ENCODE data around the gene NEAT1.

NEAT1 gene

DNA sequence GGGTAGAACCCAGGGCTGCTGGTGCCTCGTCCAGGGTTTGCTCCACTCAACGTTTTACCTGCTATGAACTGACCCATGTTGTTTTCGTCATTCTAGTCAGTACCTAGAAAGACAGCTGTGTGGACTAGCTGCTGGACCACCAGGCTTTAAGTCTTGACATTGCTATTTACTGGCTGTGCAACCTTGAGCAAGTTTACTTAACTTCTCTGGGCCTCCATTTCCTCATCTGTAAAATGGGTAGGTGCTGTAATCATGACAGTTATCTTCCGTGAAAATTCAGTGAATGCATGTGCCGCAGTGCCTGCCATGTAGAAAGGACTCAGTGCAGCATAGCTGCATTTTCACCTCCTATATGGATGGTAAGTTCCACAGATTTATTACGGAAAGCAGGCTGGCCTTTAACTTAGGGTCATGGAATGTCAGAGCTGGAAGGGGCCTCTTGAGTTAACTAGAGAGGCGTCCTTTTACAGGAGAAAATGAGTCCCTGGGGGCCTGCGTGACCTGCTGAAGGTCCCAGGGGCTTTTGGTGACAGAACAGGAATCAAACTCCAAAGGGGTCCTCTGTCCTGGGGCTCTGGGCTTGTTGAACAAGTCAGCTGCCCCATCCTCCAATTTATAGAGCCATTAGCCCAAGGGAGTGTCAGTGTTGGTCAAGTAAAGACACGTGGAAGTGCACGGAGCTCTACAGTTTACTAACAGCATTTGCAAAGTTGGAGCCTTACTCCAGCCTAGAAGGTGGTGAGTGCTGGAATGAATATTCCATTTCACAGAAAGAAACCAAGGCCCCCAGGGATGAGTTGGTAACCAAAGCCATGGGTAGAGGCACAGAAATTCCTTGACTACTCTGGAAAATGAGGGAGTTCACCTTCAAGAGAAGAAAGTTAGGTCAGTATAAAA is 64.2 kb downstream of the NEAT1 start:
- DNase-seq (ENCODE audit: low spot score), result no peak

DNA sequence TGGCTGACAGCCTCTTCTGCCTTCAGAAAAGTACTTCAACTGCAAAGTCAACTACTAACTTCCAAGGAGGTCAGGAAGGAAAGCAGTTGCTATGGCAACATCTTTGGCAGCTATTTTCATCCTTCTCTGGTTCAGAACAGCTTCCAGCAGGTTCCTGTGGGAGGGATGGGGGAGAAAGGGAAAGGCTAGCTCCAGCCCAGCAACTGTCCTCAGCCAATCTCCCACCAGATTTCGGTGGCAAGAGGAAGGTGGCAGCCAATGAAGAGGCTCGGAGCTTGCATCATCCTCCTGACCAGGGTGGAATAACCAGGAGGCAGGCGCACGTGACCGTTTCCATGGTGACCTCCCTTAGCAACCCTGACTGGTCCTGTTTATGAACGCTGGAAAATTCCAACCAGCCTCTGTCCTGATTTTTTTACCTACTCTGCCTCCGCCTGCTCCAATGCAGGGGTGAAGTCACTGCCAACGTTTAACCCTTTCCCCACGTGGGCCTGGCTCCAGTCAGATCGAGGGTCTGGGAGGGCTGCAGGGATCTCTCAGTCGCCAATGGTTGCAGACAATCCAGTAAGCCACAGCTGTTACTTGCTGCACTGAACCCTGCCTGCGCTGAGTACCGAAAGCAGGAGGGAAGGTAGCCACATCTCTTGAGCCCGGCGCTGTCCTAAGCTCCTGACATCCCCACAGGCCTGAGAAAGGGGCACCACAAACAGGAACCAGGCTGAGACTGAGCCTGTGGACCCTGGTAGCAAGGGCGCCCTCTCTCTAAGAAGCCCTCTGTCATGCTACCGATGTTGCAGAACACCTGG is 65.1 kb downstream of the NEAT1 start:
- DNase-seq (ENCODE audit: low spot score), result no peak

DNA sequence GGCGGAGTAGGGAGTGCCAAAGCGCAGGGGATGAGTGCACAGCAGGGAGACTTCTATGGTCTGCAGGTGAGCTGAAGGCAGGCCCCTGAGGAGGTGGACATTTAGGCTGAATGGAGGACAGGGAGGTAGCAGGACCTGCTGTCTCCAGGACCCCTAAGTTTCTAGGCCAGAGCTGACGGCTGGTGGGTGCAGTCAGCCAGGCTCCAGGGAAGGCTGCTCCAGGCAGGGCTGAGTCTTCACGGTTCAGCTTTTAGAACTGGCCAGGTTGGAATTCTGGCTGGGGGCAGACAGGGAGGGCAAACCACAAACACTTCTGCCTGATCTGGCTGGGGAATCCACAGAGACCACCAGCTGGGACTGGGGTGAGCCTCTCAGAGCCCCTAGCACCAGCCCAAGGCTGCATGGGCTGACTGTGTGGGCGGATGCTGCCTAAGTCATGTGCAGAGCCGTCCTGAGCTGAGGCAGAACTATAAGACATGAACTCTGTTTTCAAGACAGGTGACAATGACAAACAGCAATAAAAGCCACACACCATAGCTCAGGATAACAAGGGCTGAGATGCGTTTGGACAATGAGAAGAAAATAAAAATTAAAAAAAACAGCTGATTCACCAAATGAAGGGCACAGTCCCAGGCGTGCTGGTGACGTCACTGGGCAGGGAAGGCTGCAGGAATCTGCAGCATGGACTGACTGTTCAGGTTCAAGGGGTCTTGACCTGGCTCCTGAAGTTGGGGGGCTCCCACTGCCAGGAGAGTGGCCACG is 65.9 kb downstream of the NEAT1 start:
- no peak for DNase-seq (ENCODE audit: low spot score)

DNA sequence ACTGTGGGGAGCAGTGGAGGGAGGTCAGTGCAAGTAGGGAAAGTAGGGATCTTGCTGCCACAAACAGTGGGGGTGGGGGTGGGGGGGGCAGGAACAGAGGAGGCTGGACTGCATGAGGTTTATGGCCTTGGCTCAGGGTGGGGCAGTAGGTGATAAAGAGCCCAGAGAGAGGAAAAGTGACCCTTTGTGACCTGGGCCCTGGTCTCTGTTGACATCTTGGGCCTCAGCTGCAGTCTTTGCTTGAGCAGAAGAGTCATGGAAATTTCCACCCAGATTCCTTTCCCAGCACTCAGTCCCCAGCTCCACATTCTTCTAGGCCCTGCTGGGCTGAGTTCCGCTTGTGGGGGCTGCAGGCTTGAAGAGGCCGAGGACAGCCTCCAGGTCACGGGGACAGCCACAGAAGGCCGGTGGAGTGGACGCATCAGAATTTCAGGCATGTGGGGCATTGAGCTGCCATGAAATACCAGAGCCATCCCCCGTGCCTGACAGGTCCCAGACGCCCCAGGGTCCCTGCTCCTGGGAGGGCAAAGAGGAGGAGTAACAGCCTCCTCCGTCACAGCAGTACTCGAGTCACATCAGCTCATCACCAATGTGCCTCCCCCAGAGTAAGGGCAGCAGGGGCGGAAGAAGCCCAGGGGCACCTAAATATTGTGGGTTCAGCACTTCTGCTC is 66.6 kb downstream of the NEAT1 start:
- no peak for DNase-seq (ENCODE audit: low spot score)

DNA sequence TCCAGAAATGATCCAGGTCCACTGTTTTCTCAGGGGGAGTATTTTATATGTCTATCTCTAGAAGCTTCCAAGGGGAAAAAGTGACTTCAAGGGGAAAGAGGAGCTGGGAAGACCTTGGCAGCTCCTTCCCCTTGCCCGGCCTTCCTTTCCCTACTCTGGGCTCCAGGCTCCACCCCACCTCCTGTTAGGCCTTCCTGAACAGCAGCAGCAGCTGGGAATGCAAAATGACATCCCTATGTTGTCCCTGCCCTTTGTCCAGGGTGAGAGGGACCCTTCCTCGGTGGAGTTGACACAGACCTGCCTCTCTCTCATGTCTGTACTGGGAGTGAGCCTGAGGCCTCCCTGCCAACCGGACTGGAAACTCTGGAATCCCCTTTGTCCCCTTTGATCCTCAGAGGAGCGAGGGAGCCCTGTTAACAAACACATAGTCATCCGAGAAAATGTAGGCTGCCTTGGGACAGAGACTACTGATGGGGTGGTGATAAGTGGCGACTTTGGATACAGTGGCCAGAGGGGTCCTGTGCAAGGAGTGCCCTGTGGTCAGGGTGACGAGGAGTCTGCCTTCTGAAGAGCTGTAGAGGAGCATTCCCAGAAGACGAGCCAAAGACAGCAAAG is 67.2 kb downstream of the NEAT1 start:
- DNase-seq (ENCODE audit: low spot score), result no peak

DNA sequence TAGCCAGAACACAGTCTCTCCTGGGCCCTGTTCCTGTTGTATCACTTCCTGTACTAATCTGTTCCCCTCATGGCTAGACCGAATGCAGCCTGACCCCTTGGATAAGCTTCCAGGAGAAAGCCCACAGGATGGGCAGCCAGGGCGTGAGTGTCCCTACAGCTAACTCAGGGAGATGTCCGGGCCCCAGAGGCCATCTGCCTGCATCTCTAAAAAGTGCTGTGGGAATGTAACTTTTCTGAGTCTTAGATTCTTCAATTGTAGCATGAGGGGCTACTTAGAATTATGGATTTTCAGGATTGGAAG is 68.5 kb downstream of the NEAT1 start:
- DNase-seq (ENCODE audit: low spot score), result no peak

DNA sequence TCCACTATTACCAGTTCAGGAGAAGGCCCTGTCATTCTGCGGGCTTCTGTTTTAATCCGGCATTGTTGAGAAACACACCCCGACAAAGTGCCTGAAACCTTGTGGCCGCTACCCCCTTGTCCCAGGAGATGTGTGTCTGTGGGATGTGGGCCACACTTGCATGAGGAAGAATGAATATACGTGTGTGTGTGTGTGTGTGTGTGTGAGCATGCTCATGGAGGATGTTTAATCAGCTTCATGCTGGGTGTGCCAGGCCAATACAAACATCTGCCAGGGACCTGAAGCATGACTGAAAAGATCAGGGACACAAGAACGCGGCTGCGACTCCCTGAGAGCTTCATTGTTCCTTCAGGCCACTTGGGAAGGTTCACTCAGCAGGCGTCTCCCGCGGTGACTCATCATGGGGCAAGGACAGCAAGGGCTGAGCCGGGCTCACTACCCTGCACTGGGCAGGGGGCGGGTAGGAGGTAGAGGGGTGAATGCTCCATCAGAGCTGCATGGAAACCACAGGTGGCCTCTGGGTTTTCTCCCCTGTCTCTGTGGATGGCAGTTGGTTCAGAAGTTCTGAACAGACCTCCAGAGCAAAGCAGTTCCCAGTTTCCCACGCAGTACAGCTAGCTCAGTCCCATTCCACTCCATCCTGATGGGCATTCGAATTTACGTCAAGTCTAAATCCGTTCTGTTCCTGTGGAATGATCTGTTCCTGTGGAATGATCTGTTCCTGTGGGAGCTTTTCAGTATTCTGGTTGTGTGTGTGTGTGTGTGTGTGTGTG is 69.2 kb downstream of the NEAT1 start:
- DNase-seq (ENCODE audit: low spot score), result no peak

DNA sequence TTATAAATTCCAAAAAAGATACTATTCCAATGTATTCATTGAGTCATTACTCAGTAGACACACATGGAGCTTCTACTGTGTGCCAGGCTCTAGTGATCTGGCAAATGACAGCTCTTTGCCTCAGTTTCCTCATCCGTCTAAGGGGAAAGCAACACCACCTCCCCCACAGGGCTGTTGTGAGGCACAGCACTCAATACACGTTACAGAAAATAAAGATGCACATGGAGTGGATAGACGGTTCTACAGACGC is 69.7 kb downstream of the NEAT1 start:
- DNase-seq (ENCODE audit: low spot score), result no peak

DNA sequence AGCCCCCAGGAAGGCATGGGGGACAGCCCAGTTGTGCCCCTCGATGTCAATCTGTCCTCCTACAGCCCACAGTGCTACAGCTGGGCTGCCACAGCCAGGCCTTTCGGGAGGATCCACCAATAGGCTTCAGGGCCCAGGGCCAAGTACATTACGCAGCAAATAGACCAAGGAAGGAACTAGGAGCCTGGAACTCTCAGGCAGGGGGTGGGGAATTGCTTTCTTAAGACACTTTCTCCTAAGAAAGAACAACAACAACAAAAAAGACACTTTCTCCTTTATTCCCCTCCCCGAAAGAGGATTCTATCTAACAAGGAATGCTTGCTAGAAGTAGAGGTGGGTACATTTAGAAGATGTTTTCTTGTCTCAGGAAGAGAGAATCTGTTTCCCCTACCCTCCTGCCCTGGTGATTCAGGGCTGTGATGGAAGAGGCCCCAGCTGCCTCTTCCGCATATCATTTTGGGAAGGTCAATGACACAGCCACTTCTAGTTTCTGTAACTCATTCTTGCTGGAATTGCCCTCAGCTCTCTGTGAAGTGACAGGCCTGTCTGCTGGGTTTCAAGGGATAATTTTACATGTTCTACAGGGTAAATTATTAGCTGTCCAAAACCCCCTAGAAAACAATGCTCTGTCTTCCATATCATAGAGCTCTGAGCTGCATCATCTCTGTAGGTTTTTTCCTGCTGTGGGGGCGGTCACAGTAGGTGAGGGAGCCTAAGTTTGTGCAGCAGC is 70.2 kb downstream of the NEAT1 start:
- DNase-seq (ENCODE audit: low spot score), result no peak

DNA sequence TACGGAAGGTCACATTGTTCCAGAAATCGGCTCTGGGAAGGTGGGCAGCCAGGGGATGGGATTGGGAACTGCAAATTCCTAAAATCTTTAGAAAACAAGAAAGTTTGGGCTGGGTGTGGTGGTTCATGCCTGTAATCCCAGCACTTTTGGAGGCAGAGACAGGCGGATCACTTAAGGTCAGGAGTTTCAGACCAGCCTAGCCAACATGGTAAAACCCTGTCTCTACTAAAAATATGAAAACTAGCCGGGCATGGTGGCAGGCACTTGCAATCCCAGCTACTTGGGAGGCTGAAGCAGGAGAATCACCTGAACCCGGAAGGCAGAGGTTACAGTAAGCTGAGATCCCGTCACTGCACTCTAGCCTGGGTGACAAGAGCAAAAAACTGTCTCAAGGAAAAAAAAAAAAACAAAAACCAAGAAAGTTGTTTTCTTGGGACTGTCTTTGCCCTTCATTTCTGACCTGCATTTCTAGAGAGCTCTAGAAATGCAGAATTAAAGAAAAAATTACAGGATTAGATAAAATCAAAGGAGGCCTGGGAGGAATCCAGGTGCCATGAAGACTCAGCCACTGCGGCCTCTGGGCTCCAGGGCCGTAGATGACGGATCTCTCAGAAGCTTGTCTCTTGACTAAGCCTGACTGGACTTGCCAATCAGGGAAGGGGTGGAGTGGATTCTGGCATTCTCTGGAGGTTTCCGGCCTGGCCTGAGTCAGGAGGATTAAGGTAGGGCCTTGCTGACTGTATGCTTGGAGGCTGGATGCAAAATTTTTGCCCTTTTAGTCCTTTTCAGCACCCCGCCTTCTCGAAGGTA is 71.0 kb downstream of the NEAT1 start:
- DNase-seq (ENCODE audit: low spot score), result no peak

All from CD4-positive, alpha-beta T cell treated with Interleukin-6 at 100 ng/mL for 8 hours (primary cell).